T1000 (cell line): Measurements from ENCODE around the gene RAP1B.

Experiments used
- DNase-seq: peaks from one replicate; lab custom pipeline; 2025; ENCODE audit warnings: mixed read lengths; lab: John Stamatoyannopoulos, UW

RAP1B gene

GRCh38 chr12:68610370-68611093 lies at the start of gene RAP1B:
Gene RAP1B, plus strand, starts transcription at chr12:68610899. Its CDS starts 37,826 bp downstream, at chr12:68648725.
- DNase-seq: peak; percentile 89

GRCh38 chr12:68561830-68562229 lies 48.9 kb upstream of the RAP1B start:
- no peak for DNase-seq

- DNase-seq: no peak
These were observed 46.5 kb upstream of the RAP1B start for GRCh38 chr12:68564166-68564565.

- peak; percentile 14 for DNase-seq
These were observed 45.3 kb upstream of the RAP1B start for GRCh38 chr12:68565391-68565903.

GRCh38 chr12:68568922-68569569 lies 41.7 kb upstream of the RAP1B start:
- no peak for DNase-seq

- no peak for DNase-seq
These were observed 38.0 kb upstream of the RAP1B start for GRCh38 chr12:68572661-68573060.

GRCh38 chr12:68573406-68573805 lies 37.3 kb upstream of the RAP1B start:
- no peak for DNase-seq

GRCh38 chr12:68577949-68578348 lies 32.8 kb upstream of the RAP1B start:
- DNase-seq: no peak

GRCh38 chr12:68578765-68579164 lies 31.9 kb upstream of the RAP1B start:
- DNase-seq: no peak

- DNase-seq: no peak
These were observed 31.4 kb upstream of the RAP1B start for GRCh38 chr12:68579254-68579653.

- no peak for DNase-seq
These were observed 29.8 kb upstream of the RAP1B start for GRCh38 chr12:68580911-68581310.

GRCh38 chr12:68581926-68582325 lies 28.8 kb upstream of the RAP1B start:
- DNase-seq: no peak

GRCh38 chr12:68585966-68586365 lies 24.7 kb upstream of the RAP1B start:
- DNase-seq: no peak

GRCh38 chr12:68587448-68587873 lies 23.2 kb upstream of the RAP1B start:
- no peak for DNase-seq

- no peak for DNase-seq
These were observed 21.5 kb upstream of the RAP1B start for GRCh38 chr12:68589194-68589593.

GRCh38 chr12:68591734-68592418 lies 18.8 kb upstream of the RAP1B start:
- DNase-seq: no peak

- DNase-seq: no peak
These were observed 15.5 kb upstream of the RAP1B start for GRCh38 chr12:68595241-68595640.

- no peak for DNase-seq
These were observed 8.9 kb upstream of the RAP1B start for GRCh38 chr12:68601767-68602166.

- DNase-seq: no peak
These were observed 8.0 kb upstream of the RAP1B start for GRCh38 chr12:68602720-68603119.

GRCh38 chr12:68608191-68608590 lies 2.5 kb upstream of the RAP1B start:
- DNase-seq: no peak

- no peak for DNase-seq
These were observed 715 bp upstream of the RAP1B start for GRCh38 chr12:68609998-68610369.

GRCh38 chr12:68611094-68611805 lies 551 bp downstream of the RAP1B start:
- DNase-seq: peak; percentile 13
